Measurements from ENCODE around the gene RBM39. TPM values are rescaled to one million over a fixed set of nuclear protein-coding genes. Genes with fewer than 3 reads are reported as not detected.

Gene RBM39
- total and polyA plus RNA-seq, 2 of the 13 experiments (the other 11 are each of a cell fraction or from before 2014, with no cell fraction given) = 788 to 920 TPM

GRCh38 chr20:35720165-35721123 is 21.6 kb downstream of the RBM39 start (continued):
- no peak for TF ChIP-seq PRDM10 (CRISPR knock-in tag; IDR thresholded peaks at IDR 0.05; ENCODE audit: low read depth)
- TF ChIP-seq ERF (CRISPR knock-in tag; IDR thresholded peaks at IDR 0.05) = peak; percentile 6; the same call in 1 of the 2 replicates
- TF ChIP-seq HIVEP1 (CRISPR knock-in tag; IDR thresholded peaks at IDR 0.05) = no peak
- TF ChIP-seq PCBP1 (IDR thresholded peaks at IDR 0.05; ENCODE audit: borderline replicate concordance, low read depth, low read length) = no peak
- TF ChIP-seq CSRNP1 (CRISPR knock-in tag; IDR thresholded peaks at IDR 0.05) = 0 out of 2 replicates have a peak, but pooled peaks have one; percentile 63
- TF ChIP-seq ZNF644 (CRISPR knock-in tag; IDR thresholded peaks at IDR 0.05; ENCODE audit: low read depth) = no peak
- TF ChIP-seq ARNTL (CRISPR knock-in tag; IDR thresholded peaks at IDR 0.05) = no peak
- no peak; the same call in 1 of the 2 replicates for TF ChIP-seq ZNF547 (CRISPR knock-in tag; IDR thresholded peaks at IDR 0.05)
- no peak for TF ChIP-seq MXI1 (IDR thresholded peaks at IDR 0.05; ENCODE audit: borderline replicate concordance, low read depth, low read length)
- no peak for TF ChIP-seq TMF1 (CRISPR knock-in tag; IDR thresholded peaks at IDR 0.05; ENCODE audit: low read depth)
- TF ChIP-seq FOXP4 (CRISPR knock-in tag; IDR thresholded peaks at IDR 0.05) = no peak
- TF ChIP-seq ZNF782 (CRISPR knock-in tag; IDR thresholded peaks at IDR 0.05; ENCODE audit: borderline replicate concordance) = no peak
- TF ChIP-seq ZNF451 (CRISPR knock-in tag; IDR thresholded peaks at IDR 0.05) = no peak
- no peak for TF ChIP-seq CEBPB (IDR thresholded peaks at IDR 0.05; ENCODE audit: borderline replicate concordance, low read depth, low read length)
- TF ChIP-seq SALL2 (CRISPR knock-in tag; IDR thresholded peaks at IDR 0.05) = 0 out of 2 replicates have a peak, but pooled peaks have one; percentile 25
- no peak for TF ChIP-seq ZXDC (CRISPR knock-in tag; IDR thresholded peaks at IDR 0.05)
- TF ChIP-seq ZSCAN21 (CRISPR knock-in tag; IDR thresholded peaks at IDR 0.05; ENCODE audit: borderline replicate concordance) = no peak
- TF ChIP-seq NCOA5 (CRISPR knock-in tag; IDR thresholded peaks at IDR 0.05) = no peak
- TF ChIP-seq BRCA1 (CRISPR knock-in tag; IDR thresholded peaks at IDR 0.05) = no peak
